ENCODE measurements around the gene TTC31. TPM values are rescaled to one million over a fixed set of nuclear protein-coding genes. Genes with fewer than 3 reads are reported as not detected.
A peak's percentile ranks its signal among the peaks of the same experiment; 100 is the strongest.

TTC31 gene
- total RNA-seq, 1 experiment from 2014 or later = 17.6 TPM

GRCh38 chr2:74498500-74499266 lies 15.8 kb downstream of the TTC31 start:
- DNase-seq (ENCODE audit: low read depth, low spot score) = no peak
- in situ Hi-C loops (cut with HindIII; ENCODE audit: low pct_unique_long_range_greater_than_20kb, low sequenced_read_pairs) = no loop called here

- DNase-seq (ENCODE audit: low read depth, low spot score) = no peak
- in situ Hi-C loops (cut with HindIII; ENCODE audit: low pct_unique_long_range_greater_than_20kb, low sequenced_read_pairs) = no loop called here
These were observed 16.5 kb downstream of the TTC31 start, which contains the start of gene LBX2 for GRCh38 chr2:74499267-74499939. Gene LBX2 (minus strand): TSS chr2:74499603. CDS start chr2:74499537, 66 bp downstream.

GRCh38 chr2:74499940-74500577 lies 17.2 kb downstream of the TTC31 start:
- in situ Hi-C loops (cut with HindIII; ENCODE audit: low pct_unique_long_range_greater_than_20kb, low sequenced_read_pairs) = no loop called here
- DNase-seq (ENCODE audit: low read depth, low spot score) = no peak

- no peak for DNase-seq (ENCODE audit: low read depth, low spot score)
- in situ Hi-C loops (cut with HindIII; ENCODE audit: low pct_unique_long_range_greater_than_20kb, low sequenced_read_pairs) = no loop called here
These were observed 17.7 kb downstream of the TTC31 start for GRCh38 chr2:74500578-74500946.

GRCh38 chr2:74501335-74502071 lies 18.6 kb downstream of the TTC31 start:
- DNase-seq (ENCODE audit: low read depth, low spot score) = no peak
- in situ Hi-C loops (cut with HindIII; ENCODE audit: low pct_unique_long_range_greater_than_20kb, low sequenced_read_pairs) = no loop called here

GRCh38 chr2:74502147-74502719 lies 19.4 kb downstream of the TTC31 start:
- DNase-seq (ENCODE audit: low read depth, low spot score) = no peak
- in situ Hi-C loops (cut with HindIII; ENCODE audit: low pct_unique_long_range_greater_than_20kb, low sequenced_read_pairs) = no loop called here

- peak; percentile 84 for DNase-seq (ENCODE audit: low read depth, low spot score)
- in situ Hi-C loops (cut with HindIII; ENCODE audit: low pct_unique_long_range_greater_than_20kb, low sequenced_read_pairs) = no loop called here
These were observed 20.0 kb downstream of the TTC31 start for GRCh38 chr2:74502720-74503505.

- in situ Hi-C loops (cut with HindIII; ENCODE audit: low pct_unique_long_range_greater_than_20kb, low sequenced_read_pairs) = no loop called here
- peak; percentile 33 for DNase-seq (ENCODE audit: low read depth, low spot score)
These were observed 20.9 kb downstream of the TTC31 start for GRCh38 chr2:74503506-74504475.

- in situ Hi-C loops (cut with HindIII; ENCODE audit: low pct_unique_long_range_greater_than_20kb, low sequenced_read_pairs) = no loop called here
These were observed 21.7 kb downstream of the TTC31 start for GRCh38 chr2:74504591-74504990.

GRCh38 chr2:74505448-74506246 lies 22.8 kb downstream of the TTC31 start:
- DNase-seq (ENCODE audit: low read depth, low spot score) = peak; percentile 11
- in situ Hi-C loops (cut with HindIII; ENCODE audit: low pct_unique_long_range_greater_than_20kb, low sequenced_read_pairs) = no loop called here

More at GRCh38 chr2:74504591-74504990, 21.7 kb downstream of the TTC31 start:
- DNase-seq (ENCODE audit: low read depth, low spot score) = peak; percentile 10

- in situ Hi-C loops (cut with HindIII; ENCODE audit: low pct_unique_long_range_greater_than_20kb, low sequenced_read_pairs) = no loop called here
- DNase-seq (ENCODE audit: low read depth, low spot score) = peak; percentile 99
These were observed 24.5 kb downstream of the TTC31 start, which contains the start of gene PCGF1 for GRCh38 chr2:74507145-74507925. Gene PCGF1 (minus strand): TSS chr2:74507695. CDS start chr2:74507668, 27 bp downstream.

- DNase-seq (ENCODE audit: low read depth, low spot score) = peak; percentile 58
- in situ Hi-C loops (cut with HindIII; ENCODE audit: low pct_unique_long_range_greater_than_20kb, low sequenced_read_pairs) = no loop called here
These were observed 25.1 kb downstream of the TTC31 start for GRCh38 chr2:74507926-74508520.

- in situ Hi-C loops (cut with HindIII; ENCODE audit: low pct_unique_long_range_greater_than_20kb, low sequenced_read_pairs) = no loop called here
- no peak for DNase-seq (ENCODE audit: low read depth, low spot score)
These were observed 27.4 kb downstream of the TTC31 start for GRCh38 chr2:74510272-74510671.

All from SK-MEL-5 (cell line).